GM21390 (cell line): Measurements from ENCODE around the gene NAXE.

Source experiments
- ATAC-seq: cut with Tn5 transposase; IDR thresholded peaks from one replicate; pipeline ENCODE4 v1.9.1; 2021; ENCODE audit not compliant: unreplicated experiment

Gene NAXE

GRCh38 chr1:156643049-156643777, 51.6 kb downstream of the NAXE start:
- ATAC-seq: no peak

- no peak for ATAC-seq
These were observed 52.2 kb downstream of the NAXE start for GRCh38 chr1:156643778-156644092.
